ENCODE data around the gene HIRA. TPM values are rescaled to one million over a fixed set of nuclear protein-coding genes. Genes with fewer than 3 reads are reported as not detected.
A peak's percentile ranks its signal among the peaks of the same experiment; 100 is the strongest.

HIRA gene
- total RNA-seq, 1 experiment from 2014 or later, result 24.3 TPM

GRCh38 chr22:19479355-19480172 lies 48.0 kb upstream of the HIRA start, which contains the start of gene CDC45:
Gene CDC45 (plus strand): TSS chr22:19479920. CDS start chr22:19479969, 49 bp downstream.
- Mint-ChIP-seq H3K36me3 (ENCODE audit: insufficient read depth, unreplicated experiment) (peaks cover 24% of the 10 kb centered on the region), H3K27ac (ENCODE audit: low read depth, unreplicated experiment) (peak within 1 kb of the TSS; percentile 100), H3K27me3 (ENCODE audit: insufficient read depth, unreplicated experiment) (no peaks in the 10 kb centered on the region), H3K9me3 (ENCODE audit: unreplicated experiment) (no peaks in the 10 kb centered on the region), H3K4me3 (ENCODE audit: unreplicated experiment) (peak within 1 kb of the TSS; percentile 96), H3K4me1 (ENCODE audit: insufficient read depth, unreplicated experiment) (peaks cover 38% of the 10 kb centered on the region)
- CTCF ChIA-PET, result interaction anchor here (0.6 to 1.4 kb wide), 2 partner anchors 150 to 474 kb away, joined by 3 to 6 read pairs; no protein-coding TSS in a partner anchor
- DNase-seq (ENCODE audit: unreplicated experiment), result peak; percentile 98
- POLR2A ChIA-PET, result interaction anchor here (0.6 to 5.5 kb wide), 28 partner anchors 9 to 1029 kb away, joined by 3 to 59 read pairs (median 4); partner anchors contain the start of genes C22orf39, CLTCL1, ESS2 and HIRA
- TF ChIP-seq CTCF (IDR thresholded peaks at IDR 0.05; ENCODE audit: unreplicated experiment), result no peak
- intact Hi-C loops (cut with micrococcal nuclease), result loop anchor here (1.0 kb wide), 2 partner anchors 179 to 335 kb away; partner anchors contain the start of gene ESS2
- BruUV-seq (replicated peaks), result no TSS peak

GRCh38 chr22:19478901-19479354 lies 47.4 kb upstream of the HIRA start, which contains the start of gene UFD1:
Gene UFD1 (minus strand): TSS chr22:19479193. CDS start chr22:19479085, 108 bp downstream.
- no TSS peak for BruUV-seq (replicated peaks)

GRCh38 chr22:19478045-19478900 lies 46.7 kb upstream of the HIRA start:
- intact Hi-C loops (cut with micrococcal nuclease), result no loop called here

More at GRCh38 chr22:19478901-19479354, 47.4 kb upstream of the HIRA start, which contains the start of gene UFD1:
- CTCF ChIA-PET, result interaction anchor here (1.1 to 2.7 kb wide), 3 partner anchors 15 to 335 kb away, joined by 3 to 26 read pairs (median 3); partner anchors contain the start of gene ESS2
- intact Hi-C loops (cut with micrococcal nuclease), result loop anchor here (1.0 kb wide), 2 partner anchors 179 to 335 kb away; partner anchors contain the start of gene ESS2
- Mint-ChIP-seq H3K27me3 (ENCODE audit: insufficient read depth, unreplicated experiment) (no peaks in the 10 kb centered on the region), H3K4me3 (ENCODE audit: unreplicated experiment) (peak within 1 kb of the TSS; percentile 96), H3K9me3 (ENCODE audit: unreplicated experiment) (no peaks in the 10 kb centered on the region), H3K36me3 (ENCODE audit: insufficient read depth, unreplicated experiment) (peaks cover 21% of the 10 kb centered on the region), H3K4me1 (ENCODE audit: insufficient read depth, unreplicated experiment) (peaks cover 36% of the 10 kb centered on the region), H3K27ac (ENCODE audit: low read depth, unreplicated experiment) (peak within 1 kb of the TSS; percentile 100)
- DNase-seq (ENCODE audit: unreplicated experiment), result peak; percentile 79
- POLR2A ChIA-PET, result interaction anchor here (0.7 to 5.5 kb wide), 24 partner anchors 9 to 1029 kb away, joined by 3 to 59 read pairs (median 5); partner anchors contain the start of genes C22orf39, CLTCL1, ESS2 and HIRA
- no peak for TF ChIP-seq CTCF (IDR thresholded peaks at IDR 0.05; ENCODE audit: unreplicated experiment)

More at GRCh38 chr22:19478045-19478900, 46.7 kb upstream of the HIRA start:
- Mint-ChIP-seq H3K27ac (ENCODE audit: low read depth, unreplicated experiment) (peak overlapping the region; percentile 100), H3K4me3 (ENCODE audit: unreplicated experiment) (peak overlapping the region; percentile 96), H3K4me1 (ENCODE audit: insufficient read depth, unreplicated experiment) (peaks cover 32% of the 10 kb centered on the region), H3K36me3 (ENCODE audit: insufficient read depth, unreplicated experiment) (peaks cover 23% of the 10 kb centered on the region), H3K9me3 (ENCODE audit: unreplicated experiment) (no peaks in the 10 kb centered on the region), H3K27me3 (ENCODE audit: insufficient read depth, unreplicated experiment) (no peaks in the 10 kb centered on the region)
- DNase-seq (ENCODE audit: unreplicated experiment), result no peak
- BruUV-seq (replicated peaks), result TSS peak; percentile 39
- POLR2A ChIA-PET, result interaction anchor here (0.8 to 5.5 kb wide), 15 partner anchors 9 to 334 kb away, joined by 3 to 59 read pairs (median 9); partner anchors contain the start of genes C22orf39, CLTCL1, ESS2 and HIRA
- no peak for TF ChIP-seq CTCF (IDR thresholded peaks at IDR 0.05; ENCODE audit: unreplicated experiment)
- CTCF ChIA-PET, result interaction anchor here (0.6 to 2.7 kb wide), 10 partner anchors 8 to 334 kb away, joined by 3 to 26 read pairs (median 4); partner anchors contain the start of gene ESS2

Measured in MCF 10A (cell line).